ENCODE data around the gene PRKAR2A.
"Not testable (repeated sequence)": the region's sequence is repeated elsewhere in the genome, so short reads cannot be mapped to it uniquely, and the experiment has no call there.

Gene PRKAR2A

GRCh38 chr3:48765376-48765775 lies 82.3 kb downstream of the PRKAR2A start:
- no peaks in the 10 kb centered on the region for H3K4me1 ChIP-seq (ENCODE audit: insufficient read depth, low read length)
- H3K4me3 ChIP-seq (ENCODE audit: low read length): no peak overlapping the region
- H3K9me3 ChIP-seq (ENCODE audit: insufficient read depth, low read depth, low read length): no peaks in the 10 kb centered on the region
- no peaks in the 10 kb centered on the region for H3K27me3 ChIP-seq (ENCODE audit: insufficient read depth, low read length)
- no peaks in the 10 kb centered on the region for H3K36me3 ChIP-seq (ENCODE audit: insufficient read depth, low read depth, low read length)
- H3K9ac ChIP-seq (ENCODE audit: low read depth, low read length): no peak overlapping the region
- no peak overlapping the region for H3K27ac ChIP-seq (ENCODE audit: low read length)

- Histone ChIP-seq H3K4me1 (ENCODE audit: insufficient read depth, low read length) (no peaks in the 10 kb centered on the region), H3K4me3 (ENCODE audit: low read length) (no peak overlapping the region), H3K27me3 (ENCODE audit: insufficient read depth, low read length) (no peaks in the 10 kb centered on the region), H3K9ac (ENCODE audit: low read depth, low read length) (no peak overlapping the region), H3K36me3 (ENCODE audit: insufficient read depth, low read depth, low read length) (no peaks in the 10 kb centered on the region), H3K9me3 (ENCODE audit: insufficient read depth, low read depth, low read length) (no peaks in the 10 kb centered on the region), H3K27ac (ENCODE audit: low read length) (no peak overlapping the region)
Observed at GRCh38 chr3:48762816-48763215, 84.9 kb downstream of the PRKAR2A start.

- not testable (repeated sequence) for H3K27ac ChIP-seq (ENCODE audit: low read length); H3K4me3 ChIP-seq (ENCODE audit: low read length)
Observed at GRCh38 chr3:48759991-48760540, 87.6 kb downstream of the PRKAR2A start.

GRCh38 chr3:48759531-48759930 lies 88.1 kb downstream of the PRKAR2A start:
- H3K27me3 ChIP-seq (ENCODE audit: insufficient read depth, low read length); H3K27ac ChIP-seq (ENCODE audit: low read length); H3K4me3 ChIP-seq (ENCODE audit: low read length); H3K36me3 ChIP-seq (ENCODE audit: insufficient read depth, low read depth, low read length); H3K9me3 ChIP-seq (ENCODE audit: insufficient read depth, low read depth, low read length); H3K4me1 ChIP-seq (ENCODE audit: insufficient read depth, low read length); H3K9ac ChIP-seq (ENCODE audit: low read depth, low read length): not testable (repeated sequence)

More at GRCh38 chr3:48759991-48760540, 87.6 kb downstream of the PRKAR2A start:
- not testable (repeated sequence) for H3K36me3 ChIP-seq (ENCODE audit: insufficient read depth, low read depth, low read length); H3K27me3 ChIP-seq (ENCODE audit: insufficient read depth, low read length); H3K9ac ChIP-seq (ENCODE audit: low read depth, low read length); H3K9me3 ChIP-seq (ENCODE audit: insufficient read depth, low read depth, low read length); H3K4me1 ChIP-seq (ENCODE audit: insufficient read depth, low read length)

- Histone ChIP-seq H3K27ac (ENCODE audit: low read length) (no peak overlapping the region), H3K4me1 (ENCODE audit: insufficient read depth, low read length) (no peaks in the 10 kb centered on the region), H3K4me3 (ENCODE audit: low read length) (no peak overlapping the region), H3K27me3 (ENCODE audit: insufficient read depth, low read length) (no peaks in the 10 kb centered on the region), H3K9me3 (ENCODE audit: insufficient read depth, low read depth, low read length) (no peaks in the 10 kb centered on the region), H3K9ac (ENCODE audit: low read depth, low read length) (no peak overlapping the region), H3K36me3 (ENCODE audit: insufficient read depth, low read depth, low read length) (no peaks in the 10 kb centered on the region)
Observed at GRCh38 chr3:48759071-48759470, 88.6 kb downstream of the PRKAR2A start.

- Histone ChIP-seq H3K4me3 (ENCODE audit: low read length) (no peak overlapping the region), H3K36me3 (ENCODE audit: insufficient read depth, low read depth, low read length) (no peaks in the 10 kb centered on the region), H3K9me3 (ENCODE audit: insufficient read depth, low read depth, low read length) (no peaks in the 10 kb centered on the region), H3K27ac (ENCODE audit: low read length) (no peak overlapping the region), H3K9ac (ENCODE audit: low read depth, low read length) (no peak overlapping the region), H3K4me1 (ENCODE audit: insufficient read depth, low read length) (no peaks in the 10 kb centered on the region), H3K27me3 (ENCODE audit: insufficient read depth, low read length) (no peaks in the 10 kb centered on the region)
Observed at GRCh38 chr3:48756640-48757039, 91.0 kb downstream of the PRKAR2A start.

GRCh38 chr3:48750856-48751255 lies 96.8 kb downstream of the PRKAR2A start:
- Histone ChIP-seq H3K9ac (ENCODE audit: low read depth, low read length) (no peak overlapping the region), H3K4me1 (ENCODE audit: insufficient read depth, low read length) (no peaks in the 10 kb centered on the region), H3K36me3 (ENCODE audit: insufficient read depth, low read depth, low read length) (0 out of 2 replicates have a peak, but pooled peaks cover 4% of the 10 kb centered on the region), H3K27me3 (ENCODE audit: insufficient read depth, low read length) (no peaks in the 10 kb centered on the region), H3K4me3 (ENCODE audit: low read length) (no peak overlapping the region), H3K9me3 (ENCODE audit: insufficient read depth, low read depth, low read length) (no peaks in the 10 kb centered on the region), H3K27ac (ENCODE audit: low read length) (no peak overlapping the region)

- H3K4me3 ChIP-seq (ENCODE audit: low read length): no peak overlapping the region
- no peaks in the 10 kb centered on the region for H3K9me3 ChIP-seq (ENCODE audit: insufficient read depth, low read depth, low read length)
- H3K27me3 ChIP-seq (ENCODE audit: insufficient read depth, low read length): no peaks in the 10 kb centered on the region
- no peak overlapping the region for H3K9ac ChIP-seq (ENCODE audit: low read depth, low read length)
- H3K4me1 ChIP-seq (ENCODE audit: insufficient read depth, low read length): no peaks in the 10 kb centered on the region
- no peak overlapping the region for H3K27ac ChIP-seq (ENCODE audit: low read length)
- H3K36me3 ChIP-seq (ENCODE audit: insufficient read depth, low read depth, low read length): 0 out of 2 replicates have a peak, but pooled peaks cover 4% of the 10 kb centered on the region
Observed at GRCh38 chr3:48748754-48749153, 98.9 kb downstream of the PRKAR2A start.

- Histone ChIP-seq H3K9ac (ENCODE audit: low read depth, low read length) (no peak overlapping the region), H3K27me3 (ENCODE audit: insufficient read depth, low read length) (no peaks in the 10 kb centered on the region), H3K36me3 (ENCODE audit: insufficient read depth, low read depth, low read length) (0 out of 2 replicates have a peak, but pooled peaks cover 4% of the 10 kb centered on the region), H3K27ac (ENCODE audit: low read length) (no peak overlapping the region), H3K9me3 (ENCODE audit: insufficient read depth, low read depth, low read length) (no peaks in the 10 kb centered on the region), H3K4me3 (ENCODE audit: low read length) (no peak overlapping the region), H3K4me1 (ENCODE audit: insufficient read depth, low read length) (no peaks in the 10 kb centered on the region)
Observed at GRCh38 chr3:48747706-48748105, 100.0 kb downstream of the PRKAR2A start.

- no peaks in the 10 kb centered on the region for H3K27me3 ChIP-seq (ENCODE audit: insufficient read depth, low read length)
- no peaks in the 10 kb centered on the region for H3K9me3 ChIP-seq (ENCODE audit: insufficient read depth, low read depth, low read length)
- H3K4me3 ChIP-seq (ENCODE audit: low read length): no peak overlapping the region
- H3K4me1 ChIP-seq (ENCODE audit: insufficient read depth, low read length): no peaks in the 10 kb centered on the region
- H3K9ac ChIP-seq (ENCODE audit: low read depth, low read length): no peak overlapping the region
- no peak overlapping the region for H3K27ac ChIP-seq (ENCODE audit: low read length)
- 0 out of 2 replicates have a peak, but pooled peaks cover 4% of the 10 kb centered on the region for H3K36me3 ChIP-seq (ENCODE audit: insufficient read depth, low read depth, low read length)
Observed at GRCh38 chr3:48747015-48747615, 100.6 kb downstream of the PRKAR2A start.

- no peaks in the 10 kb centered on the region for H3K4me1 ChIP-seq (ENCODE audit: insufficient read depth, low read length)
- no peak overlapping the region for H3K27ac ChIP-seq (ENCODE audit: low read length)
Observed at GRCh38 chr3:48743773-48744172, 103.9 kb downstream of the PRKAR2A start.

GRCh38 chr3:48741226-48741625 lies 106.4 kb downstream of the PRKAR2A start:
- H3K4me3 ChIP-seq (ENCODE audit: low read length); H3K4me1 ChIP-seq (ENCODE audit: insufficient read depth, low read length); H3K9ac ChIP-seq (ENCODE audit: low read depth, low read length); H3K27me3 ChIP-seq (ENCODE audit: insufficient read depth, low read length); H3K9me3 ChIP-seq (ENCODE audit: insufficient read depth, low read depth, low read length); H3K36me3 ChIP-seq (ENCODE audit: insufficient read depth, low read depth, low read length); H3K27ac ChIP-seq (ENCODE audit: low read length): not testable (repeated sequence)

More at GRCh38 chr3:48743773-48744172, 103.9 kb downstream of the PRKAR2A start:
- Histone ChIP-seq H3K9me3 (ENCODE audit: insufficient read depth, low read depth, low read length) (no peaks in the 10 kb centered on the region), H3K9ac (ENCODE audit: low read depth, low read length) (no peak overlapping the region), H3K4me3 (ENCODE audit: low read length) (no peak overlapping the region), H3K36me3 (ENCODE audit: insufficient read depth, low read depth, low read length) (no peaks in the 10 kb centered on the region), H3K27me3 (ENCODE audit: insufficient read depth, low read length) (no peaks in the 10 kb centered on the region)
